B cell (primary cell): ENCODE data around the gene RPS8. TPM values are rescaled to one million over a fixed set of nuclear protein-coding genes. Genes with fewer than 3 reads are reported as not detected.

Experiments
- ATAC-seq: fragments of 200-7000 bp; cut with Tn5 transposase; one replicate; pipeline ENCODE4 v1.10.0; 2021; ENCODE audit warnings: low read depth, mild to moderate bottlenecking, moderate number of reproducible peaks, moderate library complexity
- CTCF ChIA-PET: fragments of 350-600 bp; sonication (Branson Sonifier 250); formaldehyde crosslinking; loops from one replicate; lab custom pipeline; 2021; ENCODE audit warnings: antibody characterized with exemption, inconsistent platforms; lab: Charles Lee
- POLR2A ChIA-PET: fragments of 350-600 bp; sonication (Branson Sonifier 250); formaldehyde crosslinking; loops from one replicate; lab custom pipeline; 2021; ENCODE audit warnings: antibody characterized with exemption; lab: Charles Lee
- DNase-seq: peaks from one replicate; pipeline ENCODE4 v3.0.0; 2013
- H2AFZ ChIP-seq: 2 replicates; pipeline ENCODE4 v1.6.1; 2012; ENCODE audit warnings: mild to moderate bottlenecking, low read depth, low read length; ENCODE audit not compliant: insufficient read depth, poor library complexity, severe bottlenecking
- H3K27ac ChIP-seq, 2 donors: 1 replicate in 1 of 2; 2 replicates in 1 of 2; pipeline ENCODE4 v1.5.1; 2012 to 2013; ENCODE audit warnings: low read length in 2 of 2, mild to moderate bottlenecking in 2 of 2, moderate library complexity in 1 of 2
- H3K27me3 ChIP-seq, 4 experiments: fragments of 200-600 bp in 1 of 4; sonication (generic) in 1 of 4; replicated peaks in 1 of 4; 1 replicate in 2 of 4; 2 replicates in 2 of 4; pipeline versions ENCODE4 v1.6.1 to v1.7.0; 2013 to 2016; ENCODE audit warnings: low read length in 3 of 4, mild to moderate bottlenecking in 2 of 4, mixed read lengths in 1 of 4, moderate library complexity in 1 of 4; ENCODE audit not compliant: insufficient read depth in 4 of 4, control insufficient read depth in 3 of 4; ENCODE audit errors: control extremely low read depth in 1 of 4
- H3K36me3 ChIP-seq, 2 experiments: replicated peaks in 1 of 2; 1 replicate in 1 of 2; 2 replicates in 1 of 2; pipeline versions ENCODE4 v1.6.1 to v1.7.1; 2013; ENCODE audit warnings: low read length in 1 of 2; ENCODE audit not compliant: insufficient read depth in 2 of 2, control insufficient read depth in 1 of 2; ENCODE audit errors: control extremely low read depth in 1 of 2, extremely low read depth in 1 of 2
- H3K4me1 ChIP-seq, 2 donors: fragments of 200-600 bp in 1 of 2; sonication (generic) in 1 of 2; 1 replicate in 1 of 2; 2 replicates in 1 of 2; pipeline versions ENCODE4 v1.5.1 to v1.6.1; 2013 to 2017; ENCODE audit warnings: low read length in 2 of 2; ENCODE audit not compliant: control insufficient read depth in 2 of 2, insufficient read depth in 2 of 2
- H3K4me2 ChIP-seq: replicated peaks from 2 replicates; pipeline ENCODE3; 2012; ENCODE audit warnings: mild to moderate bottlenecking, low read depth, low read length; ENCODE audit not compliant: poor library complexity, severe bottlenecking
- H3K4me3 ChIP-seq, 5 experiments: fragments of 200-600 bp in 1 of 5; sonication (generic) in 1 of 5; 1 replicate in 3 of 5; 2 replicates in 2 of 5; pipeline versions ENCODE4 v1.5.1 to v1.7.0; 2011 to 2016; ENCODE audit warnings: low read length in 4 of 5, mild to moderate bottlenecking in 4 of 5, low read depth in 2 of 5, control low read depth in 1 of 5, moderate library complexity in 1 of 5; ENCODE audit not compliant: insufficient read depth in 1 of 5; ENCODE audit errors: control extremely low read depth in 1 of 5, extremely low read depth in 1 of 5
- H3K79me2 ChIP-seq: fragments of 200-600 bp; sonication (generic); one replicate; pipeline ENCODE4 v1.6.0; 2016; ENCODE audit warnings: low read length; ENCODE audit not compliant: control insufficient read depth, insufficient read depth
- H3K9ac ChIP-seq: fragments of 200-600 bp; sonication (generic); 2 replicates; pipeline ENCODE4 v1.6.1; 2017; ENCODE audit warnings: mild to moderate bottlenecking, low read length, moderate library complexity
- H3K9me3 ChIP-seq, 3 donors: one replicate each; pipeline versions ENCODE4 v1.6.1 to v1.7.1; 2013; ENCODE audit warnings: low read length in 2 of 3; ENCODE audit not compliant: control insufficient read depth in 2 of 3, insufficient read depth in 1 of 3; ENCODE audit errors: control extremely low read depth in 1 of 3
- H4K20me1 ChIP-seq: 2 replicates; pipeline ENCODE4 v1.6.0; 2012; ENCODE audit warnings: mild to moderate bottlenecking, low read length; ENCODE audit not compliant: insufficient read depth, control insufficient read depth, poor library complexity, severe bottlenecking
- H3K27ac Mint-ChIP-seq: one replicate; pipeline ENCODE4 v1.8.0; 2021; ENCODE audit warnings: mixed read lengths
- H3K27me3 Mint-ChIP-seq: one replicate; pipeline ENCODE4 v1.8.0; 2021; ENCODE audit warnings: mixed read lengths
- H3K4me1 Mint-ChIP-seq: one replicate; pipeline ENCODE4 v1.8.0; 2021; ENCODE audit warnings: mixed read lengths
- H3K4me3 Mint-ChIP-seq: one replicate; pipeline ENCODE4 v1.8.0; 2021; ENCODE audit warnings: mixed read lengths
- H3K9me3 Mint-ChIP-seq: one replicate; pipeline ENCODE4 v1.8.0; 2022; ENCODE audit warnings: mixed read lengths; ENCODE audit not compliant: insufficient read depth
- CTCF ChIP-seq: fragments of 200-600 bp; IDR thresholded peaks from one replicate; pipeline ENCODE4 v1.8.0; 2022; ENCODE audit warnings: antibody characterized with exemption, mild to moderate bottlenecking
- EZH2 ChIP-seq: IDR thresholded peaks from 2 replicates; pipeline ENCODE4 v1.6.1; 2012; ENCODE audit warnings: borderline replicate concordance, low read depth, mild to moderate bottlenecking, moderate library complexity, low read length; ENCODE audit not compliant: insufficient read depth, poor library complexity, severe bottlenecking
- WGBS: methylation state at CpG from one replicate; pipeline ENCODE4 v1.1.5; 2013; ENCODE audit warnings: missing lambda C conversion rate; ENCODE audit not compliant: insufficient coverage; 5-methylcytosine and 5-hydroxymethylcytosine counted together
- intact Hi-C: fragments of 100-400 bp; cut with micrococcal nuclease; formaldehyde crosslinking; loops from one replicate; pipeline ENCODE4 v1.10.0; 2022
- polyA plus RNA-seq: library from polyadenylated mRNA; depleted of rRNA; stranded (reverse); fragments of >200 nt; gene quantifications from 2 replicates; pipeline ENCODE4 v1.2.3, GENCODE V29; 2012
- total RNA-seq, 2 donors: library from RNA; stranded (reverse); fragments of 120-200 nt in 1 of 2; gene quantifications; 1 replicate in 1 of 2; 2 replicates in 1 of 2; pipeline versions ENCODE4 v1.2.3 to v1.2.4, GENCODE V29; 2013 to 2022

RPS8 gene
- total and polyA plus RNA-seq, 2 donors (not counting 1 experiment from before 2014, with no cell fraction given), result 2,525 to 4,047 TPM

- H3K4me2 ChIP-seq, result no peak overlapping the region
- Mint-ChIP-seq H3K9me3 (no peaks in the 10 kb centered on the region), H3K4me1 (no peaks in the 10 kb centered on the region), H3K27me3 (no peaks in the 10 kb centered on the region), H3K27ac (no peak overlapping the region), H3K4me3 (no peak overlapping the region)
- POLR2A ChIA-PET, result interaction anchor here (0.7 kb wide), 1 partner anchor 102 kb away, joined by 3 read pairs; no protein-coding TSS in a partner anchor
- no peaks in the 10 kb centered on the region for H3K36me3 ChIP-seq
- H3K9ac ChIP-seq, result no peak overlapping the region
- intact Hi-C loops, result no loop called here
- ATAC-seq, result no peak
- TF ChIP-seq EZH2 (no peak), CTCF (no peak)
- no peak overlapping the region for H3K27ac ChIP-seq
- H2AFZ ChIP-seq, result peak overlapping the region; percentile 32
- 38% methylated on average over 22 of the region's 24 CpGs for WGBS
- H3K4me3 ChIP-seq, result no peak overlapping the region
- peaks cover 0 to 4% (median 0%) of the 10 kb centered on the region in 3 donors for H3K9me3 ChIP-seq
- CTCF ChIA-PET, result interaction anchor here (1.0 to 2.2 kb wide), 5 partner anchors 9 to 97 kb away, joined by 3 to 10 read pairs (median 3); partner anchors contain the start of gene PLK3
- no peaks in the 10 kb centered on the region for H3K27me3 ChIP-seq
- no peaks in the 10 kb centered on the region for H3K4me1 ChIP-seq
- no peaks in the 10 kb centered on the region for H4K20me1 ChIP-seq
- H3K79me2 ChIP-seq, result no peaks in the 10 kb centered on the region
- no peak for DNase-seq
These were observed 51.2 kb downstream of the RPS8 start for GRCh38 chr1:44826375-44827196.
